Activated CD4-positive, alpha-beta T cell treated with anti-CD3 and anti-CD28 coated beads, Interleukin-2, amount 50 U/mL, for 4 hours (primary cell): ENCODE data around the gene AMPH.

Source experiments
- DNase-seq, 2 experiments: peaks; one replicate each; pipeline ENCODE4 v3.0.0-alpha.2; 2020

The AMPH gene

DNA sequence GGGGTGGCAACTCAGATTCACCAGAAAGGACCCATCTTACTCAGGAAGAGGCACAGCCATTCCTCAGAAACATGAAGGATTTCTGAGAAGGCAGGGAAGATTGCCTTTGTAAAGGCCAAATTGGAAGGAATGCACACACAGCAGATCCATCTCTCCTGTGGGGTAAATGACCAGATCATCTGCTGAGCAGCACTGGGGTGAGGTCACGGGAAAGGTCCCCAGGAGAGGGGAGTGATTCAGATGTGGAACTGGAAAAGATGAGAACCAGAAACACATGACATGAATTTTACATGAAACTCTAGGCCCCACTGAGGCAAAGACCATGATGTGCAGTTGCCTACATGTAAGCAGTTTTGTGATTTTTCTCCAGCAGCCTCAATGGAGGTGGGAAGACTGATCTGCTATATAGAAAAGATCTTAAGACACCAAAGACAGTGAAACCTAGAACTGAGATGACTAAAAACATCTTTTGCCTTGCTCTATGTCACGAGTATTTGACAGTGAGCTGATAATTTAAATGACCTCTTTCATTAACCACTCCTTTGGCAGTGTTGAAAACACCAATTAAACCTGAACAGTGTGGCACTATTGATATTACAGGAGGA is 91.6 kb downstream of the AMPH start:
- no peak for DNase-seq

- DNase-seq: no peak
These were observed 96.1 kb downstream of the AMPH start for GRCh38 chr7:38535073-38535472.

GRCh38 chr7:38525857-38526256 is 105.3 kb downstream of the AMPH start:
- no peak for DNase-seq

DNA sequence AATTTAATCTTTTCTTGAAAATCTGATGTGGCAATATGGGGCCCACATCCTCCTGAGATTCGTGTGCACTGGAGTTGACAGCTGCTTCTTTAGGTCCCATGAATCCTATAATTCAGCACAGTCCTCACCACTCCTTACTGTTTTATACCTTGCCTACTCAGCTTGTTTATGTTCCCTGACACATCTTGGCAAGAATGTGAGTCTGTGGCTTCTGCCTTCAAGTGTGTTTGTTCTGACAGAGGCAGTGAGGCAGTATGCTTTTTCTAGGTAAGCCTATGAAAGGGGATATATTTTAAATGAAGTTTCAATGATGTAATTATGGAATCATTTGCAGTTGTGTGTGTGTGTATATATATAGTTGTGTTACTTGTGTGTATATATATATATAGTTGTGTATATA is 106.4 kb downstream of the AMPH start:
- DNase-seq: no peak

DNA sequence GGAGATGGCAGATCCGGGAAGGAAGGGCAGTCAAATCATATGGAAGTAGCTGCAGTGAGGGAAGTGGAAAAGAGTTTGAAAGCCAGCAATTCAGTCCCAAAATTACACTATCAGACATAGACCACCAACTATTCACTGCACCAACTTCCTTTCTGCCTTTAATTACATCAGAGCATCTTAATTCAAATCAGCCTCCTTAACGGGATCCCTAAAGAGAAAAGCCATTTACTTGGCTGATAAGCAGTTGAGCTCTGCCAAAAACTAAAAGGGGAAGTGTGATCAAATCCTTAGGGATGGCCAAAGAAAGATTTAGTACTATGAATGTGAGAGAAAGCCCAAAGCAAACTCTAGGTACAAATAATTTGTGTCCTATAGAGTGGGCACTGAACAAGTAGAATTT is 110.4 kb downstream of the AMPH start:
- DNase-seq: no peak

- no peak for DNase-seq
These were observed 112.6 kb downstream of the AMPH start for GRCh38 chr7:38518541-38518940.

DNA sequence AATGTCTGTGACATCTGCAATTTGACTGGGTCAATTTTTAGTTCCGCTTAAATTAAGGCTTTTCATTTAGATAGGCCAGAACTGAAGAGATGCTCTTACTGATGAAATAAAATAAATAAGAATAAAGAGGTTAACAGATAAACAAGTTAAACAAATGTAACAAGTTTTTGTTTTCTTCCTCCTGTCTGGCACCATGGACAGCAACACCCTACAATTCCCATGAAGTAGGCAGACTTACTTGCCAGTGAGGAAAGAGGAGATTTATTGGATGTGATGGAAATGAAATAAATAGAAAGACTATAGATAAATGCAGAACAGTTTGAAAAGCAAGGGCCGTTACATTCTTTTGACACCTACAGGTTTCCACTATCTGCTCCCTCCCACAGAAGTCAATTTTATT is 118.5 kb downstream of the AMPH start:
- DNase-seq: no peak

DNA sequence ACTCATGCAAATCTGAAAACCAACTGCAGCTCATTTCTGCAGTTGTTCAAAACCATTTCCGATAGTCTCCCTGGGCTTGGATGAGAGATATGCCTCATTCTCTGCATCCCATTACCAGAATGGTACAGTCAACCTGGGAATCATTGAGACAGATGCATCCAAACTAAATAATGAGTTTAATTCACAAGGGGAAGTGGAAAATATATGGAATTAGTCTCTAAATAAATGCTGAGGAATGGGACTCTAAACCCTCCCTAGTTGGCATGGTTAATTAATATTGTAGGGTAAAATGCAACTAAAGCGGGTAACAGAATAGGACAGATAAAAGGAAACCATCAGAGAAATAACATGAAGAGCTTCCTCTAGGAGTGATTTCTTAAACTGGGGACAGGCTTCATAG is 118.9 kb downstream of the AMPH start:
- no peak for DNase-seq

GRCh38 chr7:38507384-38507783 is 123.8 kb downstream of the AMPH start:
- no peak for DNase-seq

- DNase-seq: no peak
These were observed 124.4 kb downstream of the AMPH start for GRCh38 chr7:38506756-38507155.

- no peak for DNase-seq
These were observed 125.2 kb downstream of the AMPH start for GRCh38 chr7:38506004-38506403.

DNA sequence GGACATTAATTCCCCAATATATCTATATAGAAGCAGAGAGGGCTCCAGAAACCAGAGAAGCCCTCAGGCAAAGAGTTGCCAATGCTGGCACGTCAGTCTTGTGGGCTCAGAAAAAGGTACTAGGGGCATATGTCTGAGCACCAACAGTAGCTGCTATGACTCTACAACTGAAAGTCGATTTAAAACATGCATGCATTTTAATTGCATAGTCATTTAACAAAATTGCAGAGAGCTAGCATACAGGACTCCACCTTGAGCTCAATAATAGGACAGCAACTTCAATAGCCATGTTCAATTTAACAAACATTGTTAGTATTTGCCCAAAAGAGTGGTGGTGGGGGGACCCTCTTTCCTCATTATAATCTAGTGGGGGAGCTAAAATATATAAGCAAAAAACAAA is 126.5 kb downstream of the AMPH start:
- no peak for DNase-seq

GRCh38 chr7:38502848-38503247 is 128.3 kb downstream of the AMPH start:
- DNase-seq: no peak

DNA sequence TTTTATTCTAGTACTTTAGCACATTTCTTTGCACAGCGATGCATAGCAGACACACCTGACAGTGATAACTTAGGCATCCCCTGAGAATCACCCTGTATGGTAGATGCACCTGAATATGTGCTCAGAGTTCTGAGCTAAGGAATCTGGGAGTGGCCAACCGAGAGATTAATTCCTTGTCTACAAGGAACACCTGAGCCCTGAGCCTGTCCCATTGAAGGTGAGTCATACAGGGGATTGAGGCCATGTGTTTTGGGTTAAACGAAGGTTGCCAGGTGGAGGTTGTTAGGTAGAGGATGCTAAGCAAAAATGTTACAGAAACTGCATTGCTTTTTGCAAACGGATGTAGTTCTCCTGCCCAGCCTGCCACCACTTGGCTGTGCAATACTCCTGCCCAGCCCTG is 128.9 kb downstream of the AMPH start:
- DNase-seq: no peak

DNA sequence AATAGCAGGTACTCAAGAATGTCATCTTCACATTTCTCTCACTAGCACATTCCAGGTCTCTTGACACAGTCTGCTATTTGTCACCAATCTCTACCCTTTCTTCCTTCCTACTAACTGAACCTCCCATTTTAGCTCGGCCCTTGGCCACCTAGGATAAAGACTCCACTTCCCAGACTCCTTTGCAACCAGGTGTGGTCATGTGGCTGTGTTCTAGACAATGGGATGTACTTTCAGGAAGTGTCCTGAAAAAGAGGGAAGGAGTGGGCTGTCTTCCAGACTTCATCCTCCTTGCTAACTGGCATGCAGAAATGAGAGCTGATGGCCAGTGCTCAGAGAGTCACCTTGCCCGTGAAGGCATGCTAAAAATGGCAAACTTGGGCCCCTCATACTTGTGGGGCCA is 139.2 kb downstream of the AMPH start:
- no peak for DNase-seq

GRCh38 chr7:38482521-38482920 is 148.7 kb downstream of the AMPH start:
- DNase-seq: no peak

DNA sequence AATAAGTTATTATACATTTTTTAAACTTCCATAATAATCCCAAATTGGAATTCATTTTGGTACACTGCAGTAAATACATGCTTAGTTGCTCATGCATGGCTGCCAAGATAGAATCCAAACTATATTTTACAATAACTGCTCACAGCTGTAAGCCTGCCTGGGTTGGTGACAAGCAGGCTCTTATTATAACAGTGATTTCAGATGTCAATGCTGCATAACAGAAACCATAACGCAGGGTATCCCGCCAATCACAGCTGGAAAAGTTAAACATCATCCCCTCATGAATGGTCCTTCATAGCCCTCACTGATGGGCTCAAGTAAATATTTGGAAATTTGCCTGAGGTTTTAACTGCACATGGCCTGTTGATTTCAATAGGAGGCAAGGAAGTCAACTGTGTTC is 149.8 kb downstream of the AMPH start:
- DNase-seq: no peak

- no peak for DNase-seq
These were observed 152.8 kb downstream of the AMPH start for GRCh38 chr7:38478404-38478803.

DNA sequence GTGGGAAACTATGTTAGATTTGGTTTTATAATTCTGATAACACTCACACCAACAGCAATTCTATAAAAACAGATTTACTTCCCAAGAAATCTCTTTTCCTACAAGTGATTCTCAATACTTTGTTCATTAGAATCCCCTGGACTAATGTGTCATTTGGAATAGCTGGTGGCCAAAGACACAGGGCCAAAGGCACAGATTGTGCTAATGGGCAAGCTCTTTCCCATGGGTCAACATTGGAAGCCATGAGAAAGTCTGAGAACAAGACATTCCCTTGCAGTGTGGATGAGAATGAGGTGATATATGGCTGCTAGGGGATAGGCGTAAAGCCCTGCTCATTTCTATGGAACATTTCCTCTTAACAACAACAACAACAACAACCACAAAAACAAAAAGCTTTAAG is 153.8 kb downstream of the AMPH start:
- DNase-seq: no peak

DNA sequence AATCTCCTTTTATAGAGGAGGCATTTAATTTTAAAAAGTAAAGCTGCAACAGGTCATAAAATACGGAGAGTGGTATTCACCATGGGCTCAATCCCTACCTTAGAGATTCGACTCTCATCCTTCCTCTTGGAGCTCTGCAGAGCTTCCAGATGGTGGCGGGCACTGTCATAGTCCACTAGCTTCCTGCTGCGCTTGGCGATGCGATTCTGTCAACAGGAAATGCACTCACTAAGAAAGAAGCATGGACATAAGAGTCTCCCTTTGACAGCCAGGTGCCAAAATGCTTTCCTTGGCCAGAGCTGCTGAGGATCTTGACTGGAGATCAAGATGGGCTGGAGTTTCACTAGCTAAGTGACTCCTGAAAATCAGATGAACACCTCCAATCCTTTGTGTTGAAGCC is 154.4 kb downstream of the AMPH start:
- no peak for DNase-seq

- no peak for DNase-seq
These were observed 165.2 kb downstream of the AMPH start for GRCh38 chr7:38465956-38466355.

GRCh38 chr7:38463277-38464225 is 167.6 kb downstream of the AMPH start:
- DNase-seq: peak; percentile 80

- DNase-seq: no peak
These were observed 168.4 kb downstream of the AMPH start for GRCh38 chr7:38462819-38463218.

DNA sequence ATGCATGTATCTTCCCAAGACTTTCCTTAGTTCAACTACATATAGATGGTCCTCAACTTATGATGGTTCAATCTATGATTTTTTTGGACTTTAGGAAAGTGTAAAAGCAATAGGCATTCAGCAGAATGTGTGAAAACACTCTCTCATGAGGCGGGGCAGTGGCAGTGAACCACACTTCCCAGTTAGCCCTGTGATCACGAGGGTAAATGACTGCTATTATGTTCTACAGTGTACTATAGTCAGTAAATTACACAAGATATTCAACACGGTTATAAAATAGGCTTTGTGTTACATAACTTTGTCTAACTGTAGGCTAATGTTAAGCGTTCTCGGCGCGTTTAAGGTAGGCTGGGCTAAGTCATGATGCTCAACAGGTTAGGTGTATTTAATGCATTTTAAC is 169.3 kb downstream of the AMPH start:
- DNase-seq: no peak

GRCh38 chr7:38453826-38454225 is 177.3 kb downstream of the AMPH start:
- DNase-seq: no peak
